Measurements from ENCODE around the gene EMCN. TPM values are rescaled to one million over a fixed set of nuclear protein-coding genes. Genes with fewer than 3 reads are reported as not detected.

The EMCN gene
- total and polyA plus RNA-seq, 2 donors from 2014 or later: 48.1 to 140 TPM

DNA sequence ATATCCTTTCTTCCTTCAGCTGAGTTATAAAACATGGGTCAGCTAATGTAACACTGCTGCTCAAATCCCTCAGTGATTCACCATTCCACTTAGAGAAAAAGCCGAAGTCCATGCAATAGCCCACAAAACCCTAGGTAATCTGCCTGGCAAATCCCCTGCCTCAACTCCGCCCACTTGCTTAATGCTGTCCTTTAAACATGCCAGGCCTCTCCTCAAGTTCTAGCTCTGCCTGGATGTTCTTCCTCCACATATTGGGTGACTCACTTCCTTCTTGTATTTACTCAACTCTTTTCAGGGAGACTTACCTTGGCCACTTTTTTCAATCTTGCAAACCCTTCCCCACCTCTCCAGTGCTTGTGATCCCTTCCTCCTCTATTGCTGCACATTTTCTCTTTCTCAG, 89.8 kb downstream of the EMCN start:
- Histone ChIP-seq H3K4me3 (ENCODE audit: low read length in 3 of 3) (no peak overlapping the region), H3K27ac (ENCODE audit: low read depth in 2 of 2, low read length in 2 of 2) (no peak overlapping the region), H3K9me3 (ENCODE audit: control insufficient read depth in 2 of 3, insufficient read depth in 1 of 3, low read length in 3 of 3) (no peaks in the 10 kb centered on the region), H3K27me3 (ENCODE audit: control insufficient read depth, insufficient read depth, low read length) (no peaks in the 10 kb centered on the region), H3K9ac (ENCODE audit: low read length in 3 of 3) (no peak overlapping the region), H3K36me3 (ENCODE audit: control insufficient read depth in 2 of 3, insufficient read depth in 3 of 3, low read length in 3 of 3) (no peaks in the 10 kb centered on the region), H3K4me1 (ENCODE audit: control insufficient read depth in 2 of 3, insufficient read depth in 2 of 3, low read depth in 1 of 3, low read length in 3 of 3) (peaks cover 0 to 3% (median 0%) of the 10 kb centered on the region in 3 donors)
- DNase-seq (no peak), FAIRE-seq (no peak)
- intact Hi-C loops (cut with DNase I): no loop called here
- no peak for TF ChIP-seq CTCF (IDR thresholded peaks at IDR 0.05; ENCODE audit: borderline replicate concordance, extremely low read depth, insufficient read depth)

DNA sequence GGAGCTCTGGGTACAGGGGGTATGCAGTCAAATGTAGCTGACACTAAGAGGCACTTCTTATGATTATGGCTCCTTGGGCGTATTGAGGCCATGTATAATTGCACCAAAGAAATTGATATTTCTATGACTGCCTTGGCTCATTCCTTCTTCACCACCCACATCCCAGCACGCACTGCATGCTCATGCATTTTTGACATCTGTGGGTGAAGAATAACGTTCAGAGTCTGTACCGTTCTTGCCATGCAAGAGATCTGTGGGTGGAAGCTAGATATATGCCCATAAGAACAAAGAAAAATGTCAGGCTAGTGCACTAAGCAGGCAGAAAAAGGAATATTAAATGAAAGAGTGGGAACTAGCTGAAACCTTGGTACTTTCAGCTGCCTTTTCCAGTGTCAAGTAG, 93.4 kb downstream of the EMCN start:
- DNase-seq: no peak
- H3K9me3 ChIP-seq (ENCODE audit: control insufficient read depth in 2 of 3, insufficient read depth in 1 of 3, low read length in 3 of 3): no peaks in the 10 kb centered on the region
- H3K4me3 ChIP-seq (ENCODE audit: low read length in 3 of 3): no peak overlapping the region
- no peaks in the 10 kb centered on the region for H3K36me3 ChIP-seq (ENCODE audit: control insufficient read depth in 2 of 3, insufficient read depth in 3 of 3, low read length in 3 of 3)
- intact Hi-C loops (cut with DNase I): no loop called here
- H3K9ac ChIP-seq (ENCODE audit: low read length in 3 of 3): no peak overlapping the region
- no peaks in the 10 kb centered on the region for H3K27me3 ChIP-seq (ENCODE audit: control insufficient read depth, insufficient read depth, low read length)
- no peak for TF ChIP-seq CTCF (IDR thresholded peaks at IDR 0.05; ENCODE audit: borderline replicate concordance, extremely low read depth, insufficient read depth)
- peaks cover 0 to 2% (median 0%) of the 10 kb centered on the region in 3 donors for H3K4me1 ChIP-seq (ENCODE audit: control insufficient read depth in 2 of 3, insufficient read depth in 2 of 3, low read depth in 1 of 3, low read length in 3 of 3)
- H3K27ac ChIP-seq (ENCODE audit: low read depth in 2 of 2, low read length in 2 of 2): no peak overlapping the region
- FAIRE-seq: no peak

- no peaks in the 10 kb centered on the region for H3K9me3 ChIP-seq (ENCODE audit: control insufficient read depth in 2 of 3, insufficient read depth in 1 of 3, low read length in 3 of 3)
- no peak for TF ChIP-seq CTCF (IDR thresholded peaks at IDR 0.05; ENCODE audit: borderline replicate concordance, extremely low read depth, insufficient read depth)
- DNase-seq (peak in 2 of 5 donors; percentile 14 to 20), FAIRE-seq (no peak)
- H3K27me3 ChIP-seq (ENCODE audit: control insufficient read depth, insufficient read depth, low read length): no peaks in the 10 kb centered on the region
- H3K9ac ChIP-seq (ENCODE audit: low read length in 3 of 3): no peak overlapping the region
- intact Hi-C loops (cut with DNase I): no loop called here
- no peak overlapping the region for H3K4me3 ChIP-seq (ENCODE audit: low read length in 3 of 3)
- no peaks in the 10 kb centered on the region for H3K36me3 ChIP-seq (ENCODE audit: control insufficient read depth in 2 of 3, insufficient read depth in 3 of 3, low read length in 3 of 3)
- no peak overlapping the region for H3K27ac ChIP-seq (ENCODE audit: low read depth in 2 of 2, low read length in 2 of 2)
- H3K4me1 ChIP-seq (ENCODE audit: control insufficient read depth in 2 of 3, insufficient read depth in 2 of 3, low read depth in 1 of 3, low read length in 3 of 3): peaks cover 0 to 2% (median 0%) of the 10 kb centered on the region in 3 donors
These were observed 94.9 kb downstream of the EMCN start for GRCh38 chr4:100422894-100423293.

DNA sequence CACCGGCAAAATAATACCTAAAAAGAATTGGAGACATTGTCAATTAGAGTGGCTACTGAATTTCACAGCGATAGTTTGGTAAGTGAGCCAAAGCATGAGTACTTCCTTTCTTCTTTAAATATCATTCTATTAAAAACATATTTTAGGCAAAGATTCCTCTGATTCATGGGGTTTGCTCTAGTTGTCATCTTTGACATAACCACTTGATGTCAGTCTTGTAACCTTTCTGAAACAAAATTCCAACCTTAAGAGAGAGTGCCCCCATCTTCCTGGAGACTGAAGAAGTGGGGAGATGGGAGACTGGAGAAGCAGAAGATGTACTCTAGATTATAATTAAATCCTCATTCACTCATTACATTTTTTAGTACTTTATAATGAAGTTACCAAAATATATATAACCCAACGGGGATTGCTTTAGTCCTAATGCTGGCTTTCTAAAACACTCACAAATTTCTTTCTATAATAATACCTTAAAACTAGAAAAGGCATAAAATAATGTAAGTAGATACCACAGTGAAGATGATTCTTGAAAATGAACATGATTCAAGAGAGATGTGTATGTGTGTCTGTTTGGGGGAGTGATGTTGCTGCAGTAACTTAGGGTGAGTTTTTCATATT, 96.4 kb downstream of the EMCN start:
- Histone ChIP-seq H3K4me1 (ENCODE audit: control insufficient read depth in 2 of 3, insufficient read depth in 2 of 3, low read depth in 1 of 3, low read length in 3 of 3) (peaks cover 0 to 2% (median 0%) of the 10 kb centered on the region in 3 donors), H3K36me3 (ENCODE audit: control insufficient read depth in 2 of 3, insufficient read depth in 3 of 3, low read length in 3 of 3) (no peaks in the 10 kb centered on the region), H3K27me3 (ENCODE audit: control insufficient read depth, insufficient read depth, low read length) (no peaks in the 10 kb centered on the region), H3K9ac (ENCODE audit: low read length in 3 of 3) (no peak overlapping the region), H3K9me3 (ENCODE audit: control insufficient read depth in 2 of 3, insufficient read depth in 1 of 3, low read length in 3 of 3) (no peaks in the 10 kb centered on the region), H3K27ac (ENCODE audit: low read depth in 2 of 2, low read length in 2 of 2) (no peak overlapping the region), H3K4me3 (ENCODE audit: low read length in 3 of 3) (no peak overlapping the region)
- intact Hi-C loops (cut with DNase I): no loop called here
- peak; percentile 39 for FAIRE-seq
- TF ChIP-seq CTCF (IDR thresholded peaks at IDR 0.05; ENCODE audit: borderline replicate concordance, extremely low read depth, insufficient read depth): peak; percentile 49
- peak in 2 of 5 donors; percentile 14 to 36 for DNase-seq

All from kidney (tissue), 14 donors.